Non-pigmented ciliary epithelial cell (primary cell): ENCODE results near the gene ZW10.
"Not testable (repeated sequence)": the region's sequence is repeated elsewhere in the genome, so short reads cannot be mapped to it uniquely, and the experiment has no call there.

ENCODE experiments used
- DNase-seq: peaks from one replicate; pipeline ENCODE4 v3.0.0-alpha.2; 2010; ENCODE audit warnings: low read depth

ZW10 gene

GRCh38 chr11:113773416-113774173 is at the start of gene ZW10:
TSS of gene ZW10 (minus strand) at chr11:113773692. CDS start at chr11:113773666, 26 bp downstream.
- DNase-seq: peak; percentile 84

GRCh38 chr11:113818426-113818825 is 44.9 kb upstream of the ZW10 start:
- no peak for DNase-seq

- DNase-seq: no peak
Measured at GRCh38 chr11:113817626-113818025, 44.1 kb upstream of the ZW10 start.

GRCh38 chr11:113817162-113817561 is 43.7 kb upstream of the ZW10 start:
- peak; percentile 6 for DNase-seq

- DNase-seq: no peak
Measured at GRCh38 chr11:113814181-113814580, 40.7 kb upstream of the ZW10 start.

- DNase-seq: no peak
Measured at GRCh38 chr11:113808931-113809330, 35.4 kb upstream of the ZW10 start.

GRCh38 chr11:113806406-113806805 is 32.9 kb upstream of the ZW10 start:
- DNase-seq: peak; percentile 2

- no peak for DNase-seq
Measured at GRCh38 chr11:113805640-113806039, 32.1 kb upstream of the ZW10 start.

- DNase-seq: no peak
Measured at GRCh38 chr11:113802621-113803020, 29.1 kb upstream of the ZW10 start.

GRCh38 chr11:113796663-113797259 is 23.3 kb upstream of the ZW10 start:
- no peak for DNase-seq

- DNase-seq: no peak
Measured at GRCh38 chr11:113789675-113790320, 16.3 kb upstream of the ZW10 start.

- DNase-seq: not testable (repeated sequence)
Measured at GRCh38 chr11:113789016-113789415, 15.5 kb upstream of the ZW10 start.

GRCh38 chr11:113782134-113782533 is 8.6 kb upstream of the ZW10 start:
- DNase-seq: no peak

GRCh38 chr11:113781682-113782081 is 8.2 kb upstream of the ZW10 start:
- DNase-seq: no peak

- no peak for DNase-seq
Measured at GRCh38 chr11:113779496-113779895, 6.0 kb upstream of the ZW10 start, which contains the start of gene CLDN25. TSS of gene CLDN25 (plus strand) at chr11:113779796. CDS start at chr11:113779796, 0 bp downstream.

- DNase-seq: no peak
Measured at GRCh38 chr11:113778111-113778910, 4.8 kb upstream of the ZW10 start.

- no peak for DNase-seq
Measured at GRCh38 chr11:113774174-113774503, 647 bp upstream of the ZW10 start.

GRCh38 chr11:113773092-113773415 is 438 bp downstream of the ZW10 start:
- DNase-seq: no peak

GRCh38 chr11:113771964-113772363 is 1.5 kb downstream of the ZW10 start:
- DNase-seq: no peak

GRCh38 chr11:113764527-113765219 is 8.8 kb downstream of the ZW10 start:
- DNase-seq: no peak

GRCh38 chr11:113763040-113763439 is 10.5 kb downstream of the ZW10 start:
- not testable (repeated sequence) for DNase-seq

- no peak for DNase-seq
Measured at GRCh38 chr11:113760241-113760640, 13.3 kb downstream of the ZW10 start.
